Umbilical cord (tissue), 2 donors: Measurements from ENCODE around the gene CS. TPM values are rescaled to one million over a fixed set of nuclear protein-coding genes. Genes with fewer than 3 reads are reported as not detected.
"Not testable (repeated sequence)": the region's sequence is repeated elsewhere in the genome, so short reads cannot be mapped to it uniquely, and the experiment has no call there.

ENCODE experiments used
- DNase-seq: peaks from one replicate; pipeline ENCODE4 v3.0.0-alpha.2; 2015; ENCODE audit warnings: low spot score
- total RNA-seq: library from RNA; depleted of rRNA; stranded (reverse); fragments of >200 nt; gene quantifications from one replicate; pipeline ENCODE4 v1.2.3, GENCODE V29; 2014; ENCODE audit warnings: low replicate concordance; ENCODE audit not compliant: insufficient read depth

CS gene
- 35.2 TPM for total RNA-seq

DNA sequence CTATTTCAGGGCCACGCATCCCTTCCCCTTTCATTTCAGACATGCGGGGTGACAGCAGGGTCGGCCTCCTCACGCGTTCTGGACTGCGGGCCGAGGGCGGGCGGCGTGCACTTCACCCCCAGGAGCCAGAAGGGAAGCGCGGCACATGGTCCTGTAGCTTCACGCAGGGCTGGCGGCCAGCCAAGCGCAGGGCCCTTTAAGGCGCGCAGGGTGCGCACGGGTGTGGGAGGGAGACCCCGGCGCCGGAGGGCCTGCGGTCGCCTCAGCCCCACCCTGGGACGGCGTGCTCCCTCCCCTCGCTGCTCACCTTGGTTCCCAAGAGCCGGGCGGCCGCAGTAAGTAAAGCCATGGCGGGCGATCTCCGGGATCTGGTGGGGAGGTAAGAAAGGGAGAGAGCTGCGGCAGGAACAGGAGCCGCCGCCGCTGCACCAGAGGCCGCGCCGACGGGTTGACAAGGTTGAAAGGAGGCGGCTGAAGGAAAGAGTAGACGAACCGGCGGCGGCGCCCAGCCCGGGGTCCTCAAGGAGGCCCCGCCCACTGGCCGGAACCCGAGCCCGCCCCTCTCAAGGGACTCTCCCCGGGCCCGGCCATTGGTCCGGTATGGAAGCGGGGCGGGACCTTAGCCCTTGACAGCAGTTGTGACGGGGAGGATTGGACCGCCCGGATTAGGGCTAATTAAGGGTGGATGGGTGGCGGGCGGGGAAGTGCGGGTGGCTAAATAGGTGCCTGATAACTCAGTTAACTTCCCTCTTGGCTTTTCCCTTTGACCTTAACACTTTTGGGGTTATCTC lies at the start of gene CS:
TSS of gene CS (minus strand) at position 478 of the 791 bp plus-strand sequence. CDS start at position 349, 129 bp downstream.
- peak; percentile 99 for DNase-seq

DNA sequence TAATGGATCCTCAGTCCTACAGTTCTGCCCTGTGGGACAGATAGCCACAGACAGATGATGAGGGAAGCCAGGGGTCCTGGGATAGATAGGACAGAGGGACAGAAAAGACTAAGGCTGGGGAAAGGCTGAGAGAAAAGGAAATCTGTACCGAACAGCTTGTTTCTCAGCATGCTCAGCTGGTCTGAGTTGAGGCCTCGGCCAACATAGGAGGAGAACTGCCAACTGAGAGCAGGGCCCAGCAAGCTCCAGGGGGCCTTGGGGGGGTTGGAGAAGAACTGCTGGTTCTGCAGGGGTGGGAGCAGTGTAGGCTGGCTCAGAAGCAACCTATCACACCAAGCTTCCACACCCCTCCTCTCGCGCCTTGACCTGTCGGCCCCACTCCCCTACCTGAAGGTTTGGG lies 48.6 kb upstream of the CS start:
- DNase-seq, result no peak

DNA sequence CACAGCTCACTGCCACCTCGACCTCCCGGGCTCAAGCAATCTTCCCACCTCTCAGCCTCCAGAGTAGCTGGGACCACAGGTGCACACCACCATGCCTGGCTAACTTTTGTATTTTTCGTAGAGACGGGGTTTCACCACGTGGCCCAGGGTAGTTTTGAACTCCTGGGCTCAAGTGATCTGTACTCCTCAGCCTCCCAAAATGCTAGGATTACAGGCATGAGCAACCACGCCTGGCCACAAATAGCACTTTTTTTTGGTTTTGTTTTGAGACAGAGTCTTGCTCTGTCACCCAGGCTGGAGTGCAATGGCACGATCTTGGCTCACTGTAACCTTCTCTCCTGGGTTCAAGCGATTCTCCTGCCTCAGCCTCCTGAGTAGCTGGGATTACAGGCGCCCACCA lies 47.1 kb upstream of the CS start:
- not testable (repeated sequence) for DNase-seq

DNA sequence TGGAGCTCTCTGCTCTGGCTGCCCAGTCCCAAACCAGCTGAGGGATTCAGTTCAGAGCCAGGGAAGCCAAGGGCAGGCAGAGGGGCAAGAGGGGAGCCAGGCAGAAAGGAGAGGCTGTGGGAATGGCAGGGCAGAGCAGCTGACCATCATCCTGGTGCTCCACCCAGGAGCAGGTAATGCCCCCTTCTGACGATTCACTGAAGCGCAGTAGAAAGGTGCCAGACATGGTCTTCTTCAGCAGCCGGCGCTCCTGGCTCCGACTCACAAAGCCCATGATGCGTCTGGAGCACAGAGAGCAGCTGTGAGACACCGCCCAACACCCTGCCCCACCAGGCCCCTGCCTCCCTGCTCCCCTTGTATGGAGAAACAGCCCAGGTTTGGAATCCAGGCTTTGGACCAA lies 46.5 kb upstream of the CS start:
- peak; percentile 43 for DNase-seq

DNA sequence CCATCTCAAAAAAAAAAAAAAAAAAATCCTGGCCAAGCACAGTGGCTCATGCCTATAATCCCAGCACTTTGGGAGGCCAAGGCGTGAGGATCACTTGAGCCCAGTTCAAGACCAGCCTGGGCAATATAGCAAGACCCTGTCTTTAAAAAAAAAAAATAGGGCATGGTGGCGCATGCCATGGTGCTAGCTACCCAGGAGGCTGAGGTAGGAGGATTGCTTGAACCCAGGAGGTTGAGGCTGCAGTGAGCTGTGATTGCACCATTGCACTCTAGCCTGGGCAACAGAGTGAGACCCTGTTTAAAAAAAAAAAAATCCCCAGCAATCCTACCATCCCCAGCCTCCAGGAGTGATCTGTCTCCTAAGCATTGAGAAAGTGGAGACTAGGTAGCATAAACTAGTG lies 42.2 kb upstream of the CS start:
- not testable (repeated sequence) for DNase-seq

DNA sequence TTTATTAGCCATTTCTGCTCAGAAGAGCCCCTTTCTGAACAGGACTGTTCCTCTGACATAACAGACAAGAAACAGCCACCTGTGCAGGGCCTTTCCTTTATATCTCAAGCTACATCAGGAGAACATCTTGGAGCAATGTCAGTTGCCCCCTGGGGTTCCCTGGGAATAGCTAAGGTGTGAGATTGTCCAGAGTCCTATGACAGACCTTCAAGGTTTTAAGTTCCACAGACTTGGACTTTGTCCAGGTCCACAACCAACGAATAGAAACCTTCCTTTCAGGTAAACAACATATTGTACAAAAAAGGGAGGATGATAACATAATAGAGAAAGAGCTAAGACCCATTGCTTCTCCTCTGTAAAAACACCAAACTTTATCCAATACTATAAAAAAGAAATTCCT lies 41.5 kb upstream of the CS start:
- no peak for DNase-seq

DNA sequence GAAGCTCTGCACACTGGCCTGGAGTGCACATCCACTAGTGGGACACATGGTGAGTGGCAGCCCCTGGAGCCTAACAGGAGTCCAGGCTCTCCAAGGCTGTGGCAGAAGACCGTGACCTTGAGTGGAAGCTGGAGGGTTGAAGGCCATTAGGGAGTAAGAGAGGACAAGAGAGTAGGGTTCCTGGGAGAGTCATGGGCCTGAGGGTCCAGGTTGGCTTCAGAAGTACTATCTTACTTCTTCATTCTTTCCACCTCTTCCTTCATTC lies 39.0 kb upstream of the CS start:
- DNase-seq, result no peak

DNA sequence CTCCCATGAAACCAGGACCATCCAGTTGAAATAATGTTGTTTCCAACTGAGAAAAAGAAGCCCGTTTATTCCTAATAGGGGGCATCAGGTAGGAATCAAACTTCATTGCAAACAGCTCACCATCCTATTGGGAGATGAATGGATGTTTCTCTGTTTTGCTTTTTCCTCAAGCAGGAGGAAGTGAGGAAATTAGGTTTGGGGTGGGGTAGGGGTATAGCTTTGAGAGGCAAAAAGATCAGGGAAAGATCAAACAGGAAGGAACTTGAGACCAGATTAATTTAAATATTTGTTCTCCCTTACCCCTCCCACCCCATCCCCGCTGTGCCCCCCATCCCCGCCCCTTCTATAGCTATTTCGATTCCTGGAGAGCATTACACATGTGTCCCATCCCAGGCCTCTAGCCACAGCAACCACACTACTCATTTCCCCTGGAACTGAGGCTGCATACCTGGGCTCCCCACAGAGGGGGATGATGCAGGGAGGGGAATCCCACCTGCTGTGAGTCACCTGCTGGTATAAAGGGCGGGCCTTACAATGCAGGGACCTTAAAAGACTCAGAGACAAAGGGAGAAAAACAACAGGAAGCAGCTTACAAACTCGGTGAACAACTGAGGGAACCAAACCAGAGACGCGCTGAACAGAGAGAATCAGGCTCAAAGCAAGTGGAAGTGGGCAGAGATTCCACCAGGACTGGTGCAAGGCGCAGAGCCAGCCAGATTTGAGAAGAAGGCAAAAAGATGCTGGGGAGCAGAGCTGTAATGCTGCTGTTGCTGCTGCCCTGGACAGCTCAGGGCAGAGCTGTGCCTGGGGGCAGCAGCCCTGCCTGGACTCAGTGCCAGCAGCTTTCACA lies 38.4 kb upstream of the CS start, which contains the start of gene IL23A:
TSS of gene IL23A (plus strand) at position 577 of the 850 bp plus-strand sequence. CDS start at position 738, 161 bp downstream.
- no peak for DNase-seq

DNA sequence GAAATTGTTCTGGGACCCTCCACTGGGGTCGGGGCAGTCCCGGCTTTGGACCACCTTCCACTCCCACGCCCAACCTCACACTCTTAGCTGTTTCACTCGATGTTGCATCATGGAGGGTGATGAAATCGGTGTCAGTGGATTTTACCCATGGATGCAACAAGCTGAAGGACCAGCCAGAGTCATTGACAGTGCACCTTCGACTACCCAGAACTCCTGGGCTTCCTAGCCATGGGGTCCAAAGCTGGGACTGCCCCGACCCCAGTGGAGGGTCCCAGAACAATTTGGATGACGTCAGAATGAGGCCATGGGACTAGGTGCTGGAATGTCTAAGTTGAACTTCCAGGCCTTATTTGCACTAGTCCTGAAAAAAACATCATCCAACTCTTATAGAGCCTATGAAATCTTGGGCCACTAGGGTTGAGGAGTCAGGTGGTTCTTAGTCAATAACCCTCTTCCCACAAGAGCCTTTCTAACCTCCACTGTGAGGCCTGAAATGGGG lies 37.7 kb upstream of the CS start:
- no peak for DNase-seq

DNA sequence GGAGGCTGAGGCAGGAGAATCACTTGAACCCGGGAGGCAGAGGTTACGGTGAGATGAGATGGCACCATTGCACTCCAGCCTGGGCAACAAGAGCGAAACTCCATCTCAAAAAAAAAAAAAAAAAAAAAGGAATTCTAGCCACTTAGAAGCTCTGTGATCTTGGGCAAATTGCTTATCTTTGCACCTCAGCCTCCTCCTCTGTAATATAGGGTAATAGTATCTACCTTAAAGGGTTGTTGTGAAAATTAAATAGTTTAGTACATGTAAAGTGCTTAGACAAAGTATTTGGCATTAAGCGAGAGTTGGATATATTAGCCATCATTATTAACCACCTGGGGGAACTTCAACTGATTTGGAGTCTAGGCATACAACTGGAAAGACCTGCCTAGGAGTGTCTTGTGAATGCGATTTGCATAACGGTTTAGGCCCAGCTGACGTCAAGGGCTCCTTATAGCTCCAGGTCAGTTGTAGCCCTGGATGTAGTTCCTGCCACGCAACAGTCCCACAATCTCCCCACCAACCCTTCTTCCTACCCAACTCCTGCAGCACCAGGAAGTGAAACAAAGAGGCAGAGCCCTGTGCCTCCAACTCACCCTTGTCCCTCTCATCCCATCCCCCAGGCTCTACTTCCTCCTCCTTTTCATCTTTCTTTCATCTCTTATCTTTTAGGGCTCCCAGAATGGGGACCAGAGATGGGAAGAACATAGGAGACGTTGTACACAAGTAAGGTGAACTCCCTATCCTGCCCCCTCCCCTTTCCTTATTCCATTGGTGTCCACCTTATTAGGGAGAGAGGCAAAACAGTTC lies 36.4 kb upstream of the CS start:
- DNase-seq, result no peak

DNA sequence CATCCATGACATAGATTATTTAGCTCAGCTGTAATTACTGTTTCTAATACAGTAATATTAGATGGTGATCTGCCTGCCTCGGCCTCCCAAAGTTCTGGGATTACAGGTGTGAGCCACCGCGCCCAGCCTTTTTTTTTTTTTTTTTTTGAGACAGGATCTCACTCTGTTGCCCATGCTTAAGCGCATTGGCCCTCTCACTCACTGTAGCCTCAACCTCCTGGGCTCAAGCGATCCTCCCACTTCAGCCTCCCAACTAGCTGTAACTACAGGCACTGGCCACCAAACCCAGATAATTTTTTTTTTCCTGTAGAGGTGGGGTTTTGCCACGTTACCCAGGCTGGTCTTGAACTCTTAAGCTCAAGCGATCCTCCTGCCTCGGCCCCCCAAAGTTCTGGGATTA lies 35.4 kb upstream of the CS start:
- DNase-seq, result not testable (repeated sequence)

DNA sequence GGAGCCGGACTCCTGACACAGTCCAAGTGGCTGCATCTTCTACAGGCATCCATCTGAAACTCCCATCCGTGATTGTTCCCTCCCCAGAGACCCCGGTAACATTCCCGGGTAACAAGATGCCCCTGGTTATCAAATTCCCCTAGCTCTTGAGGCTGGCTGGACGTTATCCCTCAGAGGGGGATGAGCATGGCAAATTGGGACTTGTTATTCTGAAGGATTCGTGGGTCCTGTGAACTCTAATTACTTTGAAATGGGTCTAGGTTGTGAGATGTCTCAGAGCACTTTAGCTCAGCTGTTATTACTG lies 34.3 kb upstream of the CS start:
- no peak for DNase-seq

DNA sequence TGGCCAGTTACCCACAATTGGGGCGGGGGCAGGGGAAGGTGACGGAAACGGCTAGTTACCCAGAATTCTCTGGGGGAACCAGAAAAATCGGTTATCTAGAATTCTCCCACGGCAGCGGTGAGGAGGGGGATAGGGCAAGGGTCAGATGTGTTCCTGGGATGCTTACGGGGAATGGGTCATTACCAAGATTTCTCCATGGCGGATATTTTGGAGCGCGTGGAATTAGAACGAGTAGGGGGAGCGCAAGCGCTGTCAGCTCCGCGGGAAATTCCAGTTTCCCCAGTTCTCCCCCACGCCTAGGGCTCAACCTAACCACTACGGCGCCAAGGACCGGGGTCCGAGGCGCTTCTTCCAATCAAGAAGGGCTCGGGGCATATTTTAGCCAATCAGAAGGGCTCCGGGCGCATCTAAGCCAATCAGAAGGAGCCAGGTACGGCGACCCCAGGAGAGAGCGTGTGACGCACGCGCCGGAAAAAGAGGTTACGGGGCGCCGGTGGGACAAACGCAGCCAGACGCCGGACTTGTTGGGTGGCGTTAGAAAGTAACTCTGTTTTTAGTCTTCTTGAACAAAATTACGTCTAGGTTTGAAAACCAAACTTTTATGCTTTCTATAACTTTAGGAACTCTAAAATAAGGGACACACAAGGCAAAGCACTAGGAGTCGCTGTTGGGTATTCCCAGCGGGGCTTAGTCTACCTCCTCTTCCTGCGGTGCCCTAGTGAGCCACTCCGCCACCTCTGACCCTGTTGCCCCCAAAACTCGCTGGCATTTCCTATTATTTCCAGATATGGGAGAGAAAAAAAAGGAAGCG lies 33.8 kb upstream of the CS start, which contains the start of gene PAN2:
TSS of gene PAN2 (minus strand) at position 322 of the 811 bp plus-strand sequence. CDS start 906 bp downstream, outside the sequence.
- peak; percentile 99 for DNase-seq

DNA sequence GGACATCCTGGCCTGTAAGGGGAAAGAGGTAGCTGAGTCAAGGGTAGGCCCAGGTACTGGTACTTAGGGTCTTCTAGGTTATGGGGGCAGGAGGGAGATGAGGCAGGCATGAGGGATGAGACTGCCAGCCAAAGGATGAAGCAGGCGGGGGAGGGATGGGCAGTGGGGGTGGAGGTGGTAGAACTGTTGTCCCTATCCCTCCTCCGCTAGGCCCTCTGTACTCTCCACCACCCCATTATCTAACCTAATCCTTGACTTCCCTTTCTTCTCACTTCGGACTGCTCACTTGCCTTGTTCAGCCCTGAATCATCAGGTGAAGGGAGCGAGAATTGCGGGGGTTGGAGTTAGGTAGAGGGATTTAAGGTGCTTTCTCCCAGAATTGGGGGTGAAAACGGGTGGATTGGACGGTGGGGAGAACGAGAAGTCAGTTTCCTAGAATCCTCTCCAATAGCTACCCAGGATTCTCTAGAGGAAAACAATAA lies 33.1 kb upstream of the CS start:
- no peak for DNase-seq

DNA sequence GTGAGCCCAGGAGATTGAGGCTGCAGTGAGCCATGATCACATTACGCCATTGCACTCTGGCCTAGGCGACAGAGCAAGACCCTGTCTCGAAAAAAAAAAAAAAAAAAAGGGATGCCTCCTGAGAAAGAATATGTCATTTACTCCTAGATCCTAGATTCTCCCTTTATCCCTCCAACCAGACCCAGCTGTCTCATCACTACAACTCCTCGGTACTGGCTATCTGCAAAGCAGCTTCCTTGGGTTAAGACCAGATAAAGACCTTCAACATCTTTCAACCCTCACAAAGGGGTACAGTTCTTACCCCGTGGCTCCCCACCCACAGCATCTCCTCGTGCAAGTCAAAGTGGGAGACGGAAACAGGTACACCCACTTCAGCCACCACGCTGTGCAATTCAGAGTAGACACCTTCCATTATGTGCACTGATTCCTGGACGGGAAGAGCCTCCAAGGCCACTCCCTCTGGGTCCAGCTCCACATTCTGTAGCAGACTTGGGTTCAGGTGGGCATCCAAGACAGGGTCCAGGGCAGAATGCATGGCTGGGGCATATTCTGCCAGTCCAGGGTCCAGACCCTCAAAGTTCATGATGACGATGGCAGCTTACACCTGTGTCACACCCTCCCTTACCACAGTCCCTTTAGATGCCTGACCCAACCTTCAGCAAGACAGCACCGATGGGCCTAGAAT lies 32.5 kb upstream of the CS start:
- DNase-seq, result no peak

DNA sequence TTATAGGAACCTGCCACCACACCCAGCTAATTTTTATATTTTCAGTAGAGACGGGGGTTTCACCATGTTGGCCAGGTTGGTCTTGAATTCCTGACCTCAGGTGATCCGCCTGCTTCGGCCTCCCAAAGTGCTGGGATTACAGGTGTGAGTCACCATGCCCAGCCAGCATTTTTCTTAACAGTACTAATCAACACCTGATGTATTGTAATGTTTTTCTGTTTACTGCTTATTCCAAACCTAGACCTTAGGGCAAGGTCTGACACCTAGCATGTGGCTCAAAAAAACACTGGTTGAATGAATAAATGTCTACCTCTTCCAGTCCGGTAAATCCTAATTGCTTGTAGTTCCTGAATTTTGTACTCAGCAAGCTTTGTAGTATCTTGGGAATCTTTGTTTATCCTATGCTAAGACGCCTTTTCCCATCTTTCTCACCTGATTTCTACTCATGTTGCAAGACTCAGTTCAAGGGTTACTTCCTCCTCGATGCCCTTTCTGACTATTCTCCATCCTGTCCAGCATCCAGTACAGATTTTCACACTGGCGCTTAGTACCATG lies 30.9 kb upstream of the CS start:
- no peak for DNase-seq

DNA sequence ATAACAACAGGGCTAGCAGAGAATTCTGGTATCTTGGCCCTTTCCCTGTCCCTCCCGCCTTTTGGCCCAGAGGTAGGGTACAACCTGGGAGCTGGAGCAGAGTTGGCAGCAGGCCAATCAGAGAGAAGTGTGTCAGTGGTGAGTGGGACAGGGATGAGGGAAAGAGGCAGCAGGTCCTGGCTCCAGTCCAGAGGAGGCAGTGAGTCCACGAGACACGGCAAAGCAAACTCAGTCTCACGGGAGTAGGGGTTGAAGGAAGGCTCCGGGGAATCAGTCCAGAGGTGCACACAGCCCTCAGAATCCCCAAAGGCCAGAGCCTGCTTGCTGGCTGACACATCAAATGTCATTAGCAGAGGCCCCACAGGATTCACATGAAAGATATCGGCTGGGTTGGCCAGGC lies 26.4 kb upstream of the CS start:
- no peak for DNase-seq

DNA sequence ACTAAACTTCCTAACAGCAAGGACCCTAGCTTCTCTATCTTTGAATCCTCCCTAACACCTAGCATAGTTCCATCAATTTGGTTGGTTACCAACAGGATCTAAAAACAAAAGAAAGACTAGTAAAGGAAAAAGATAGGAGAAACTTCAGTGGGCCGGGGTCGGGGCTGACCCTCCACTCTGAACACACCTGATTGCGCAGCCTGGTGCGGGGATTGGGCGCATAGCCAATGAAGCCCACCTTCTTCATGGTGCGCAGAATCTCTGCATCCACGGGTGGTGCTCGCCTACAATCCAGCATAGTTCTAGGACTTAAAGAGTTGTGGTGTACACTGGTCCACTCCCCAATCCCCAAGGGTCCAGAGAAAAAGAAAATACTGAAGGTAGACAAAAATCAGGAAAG lies 26.0 kb upstream of the CS start:
- DNase-seq, result no peak

DNA sequence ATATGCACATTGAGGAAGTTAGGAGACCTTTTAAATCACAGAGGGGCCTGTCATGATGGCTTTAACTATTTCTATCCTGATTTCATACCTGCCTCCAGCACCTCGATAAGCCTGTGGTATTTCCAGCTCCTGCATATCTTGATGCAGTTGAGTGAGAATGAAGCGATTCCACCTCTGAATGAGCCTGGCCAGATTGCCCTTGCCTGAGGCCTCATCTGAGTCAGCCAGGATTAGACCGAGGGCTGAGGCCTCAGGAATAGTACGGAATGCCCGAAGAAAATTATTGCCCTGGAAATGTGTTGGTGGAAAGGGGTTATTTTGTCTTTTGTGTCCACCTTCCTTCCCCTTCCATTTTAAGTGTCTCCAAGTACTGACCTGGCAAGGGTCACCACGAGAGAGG lies 24.1 kb upstream of the CS start:
- peak; percentile 79 for DNase-seq

DNA sequence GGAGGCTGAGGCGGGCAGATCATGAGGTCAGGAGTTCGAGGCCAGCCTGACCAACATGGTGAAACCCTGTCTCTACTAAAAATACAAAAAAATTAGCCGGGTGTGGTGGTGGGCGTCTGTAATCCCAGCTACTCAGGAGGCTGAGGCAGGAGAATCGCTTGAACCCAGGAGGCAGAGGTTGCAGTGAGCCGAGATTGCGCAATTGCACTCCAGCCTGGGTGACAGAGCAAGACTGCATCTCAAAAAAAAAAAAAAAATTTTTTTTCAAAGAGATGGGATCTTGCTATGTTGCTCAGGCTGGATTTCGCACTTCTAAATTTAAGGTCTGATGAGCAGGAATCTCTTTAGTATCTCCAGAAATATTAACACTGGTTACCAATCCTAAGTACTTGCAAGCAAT lies 21.5 kb upstream of the CS start:
- DNase-seq, result not testable (repeated sequence)
